Measurements from ENCODE around the gene ZCRB1. TPM values are rescaled to one million over a fixed set of nuclear protein-coding genes. Genes with fewer than 3 reads are reported as not detected.

The ZCRB1 gene
- total and polyA plus RNA-seq, 4 donors = 9.8 to 66.3 (median 16.4) TPM

- Histone ChIP-seq H3K27me3 (ENCODE audit: control insufficient read depth in 4 of 4, insufficient read depth in 4 of 4, low read length in 3 of 4) (no peaks in the 10 kb centered on the region), H3K4me1 (ENCODE audit: control insufficient read depth in 4 of 4, insufficient read depth in 4 of 4, low read length in 3 of 4) (no peaks in the 10 kb centered on the region), H3K4me3 (ENCODE audit: low read depth in 1 of 3, low read length in 3 of 3) (no peak overlapping the region), H3K27ac (ENCODE audit: low read depth in 1 of 2, low read length in 2 of 2) (no peak overlapping the region), H3K9me3 (ENCODE audit: control insufficient read depth in 4 of 4, low read length in 3 of 4) (no peaks in the 10 kb centered on the region), H3K9ac (ENCODE audit: low read depth in 1 of 2, low read length in 2 of 2) (no peak overlapping the region), H3K36me3 (ENCODE audit: control insufficient read depth in 4 of 4, insufficient read depth in 3 of 4, low read depth in 1 of 4, low read length in 3 of 4) (no peaks in the 10 kb centered on the region)
- DNase-seq (ENCODE audit: low spot score) = no peak
- WGBS = 65% methylated on average over 9 of the region's 9 CpGs
- TF ChIP-seq GABPA (IDR thresholded peaks at IDR 0.05 in 1 of 2, conservative IDR thresholded peaks at IDR 0.05 in 1 of 2) (no peak), RAD21 (IDR thresholded peaks at IDR 0.05) (no peak), SP1 (IDR thresholded peaks at IDR 0.05) (no peak), JUND (IDR thresholded peaks at IDR 0.05) (no peak), MAX (IDR thresholded peaks at IDR 0.05) (no peak)
Measured at GRCh38 chr12:42288544-42288943, 37.4 kb downstream of the ZCRB1 start.

GRCh38 chr12:42286741-42287140, 39.2 kb downstream of the ZCRB1 start:
- Histone ChIP-seq H3K36me3 (ENCODE audit: control insufficient read depth in 4 of 4, insufficient read depth in 3 of 4, low read depth in 1 of 4, low read length in 3 of 4) (no peaks in the 10 kb centered on the region), H3K27ac (ENCODE audit: low read depth in 1 of 2, low read length in 2 of 2) (no peak overlapping the region), H3K9ac (ENCODE audit: low read depth in 1 of 2, low read length in 2 of 2) (no peak overlapping the region), H3K27me3 (ENCODE audit: control insufficient read depth in 4 of 4, insufficient read depth in 4 of 4, low read length in 3 of 4) (no peaks in the 10 kb centered on the region), H3K4me1 (ENCODE audit: control insufficient read depth in 4 of 4, insufficient read depth in 4 of 4, low read length in 3 of 4) (peaks cover 0 to 10% (median 6%) of the 10 kb centered on the region in 4 donors), H3K4me3 (ENCODE audit: low read depth in 1 of 3, low read length in 3 of 3) (no peak overlapping the region), H3K9me3 (ENCODE audit: control insufficient read depth in 4 of 4, low read length in 3 of 4) (no peaks in the 10 kb centered on the region)
- DNase-seq (ENCODE audit: low spot score) = no peak
- WGBS = 90% methylated on average over 26 of the region's 26 CpGs
- TF ChIP-seq GABPA (IDR thresholded peaks at IDR 0.05 in 1 of 2, conservative IDR thresholded peaks at IDR 0.05 in 1 of 2) (no peak), JUND (IDR thresholded peaks at IDR 0.05) (no peak), NR2F2 (IDR thresholded peaks at IDR 0.05) (no peak), RAD21 (IDR thresholded peaks at IDR 0.05) (no peak), FOXA2 (IDR thresholded peaks at IDR 0.05) (no peak), FOXA1 (IDR thresholded peaks at IDR 0.05) (no peak), CTCF (IDR thresholded peaks at IDR 0.05; ENCODE audit: low read depth, low read length, missing input control) (no peak), YY1 (IDR thresholded peaks at IDR 0.05) (no peak), RXRA (IDR thresholded peaks at IDR 0.05) (no peak), TAF1 (conservative IDR thresholded peaks at IDR 0.05) (no peak), MAX (IDR thresholded peaks at IDR 0.05) (no peak), HNF4A (conservative IDR thresholded peaks at IDR 0.05) (no peak), REST (IDR thresholded peaks at IDR 0.05) (no peak), HNF4G (IDR thresholded peaks at IDR 0.05) (no peak)
